Measurements from ENCODE around the gene AP4M1.

Gene AP4M1

DNA sequence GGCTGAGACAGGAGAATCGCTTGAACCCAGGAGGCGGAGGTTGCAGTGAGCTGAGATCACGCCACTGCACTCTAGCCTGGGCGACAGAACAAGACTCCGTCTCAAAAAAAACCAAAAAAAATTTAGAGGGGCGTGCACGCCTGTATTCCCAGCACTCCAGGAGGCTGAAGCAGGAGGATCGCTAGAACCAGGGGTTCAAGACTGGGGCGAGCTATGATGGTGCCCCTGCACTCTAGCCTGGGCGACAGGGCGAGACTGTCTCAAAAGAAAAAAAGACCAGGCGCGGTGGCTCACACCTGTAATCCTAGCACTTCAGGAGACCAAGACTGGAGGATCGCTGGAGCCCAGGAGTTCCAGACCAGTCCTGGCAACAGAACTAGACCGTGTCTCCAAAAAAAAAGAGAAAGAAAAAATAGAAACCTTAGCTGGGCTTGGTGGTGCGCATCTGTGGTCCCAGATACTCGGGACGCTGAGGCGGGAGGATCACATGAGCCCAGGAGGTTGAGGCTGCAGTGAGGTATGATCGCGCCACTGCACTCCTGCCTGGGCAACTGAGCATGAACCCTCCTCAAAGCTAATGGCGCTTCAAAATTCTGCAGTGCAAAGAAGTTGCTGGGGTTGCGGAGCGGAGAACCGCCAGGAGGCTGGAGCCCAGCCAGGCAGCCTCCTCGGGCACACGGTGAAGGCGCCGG is 24.9 kb downstream of the AP4M1 start (continued):
- TF ChIP-seq KLF16 (tag by site-specific recombination; IDR thresholded peaks at IDR 0.05) (no peak), SCRT1 (tag by site-specific recombination; IDR thresholded peaks at IDR 0.05; ENCODE audit: borderline replicate concordance) (0 out of 2 replicates have a peak, but pooled peaks have one; percentile 7), GLIS1 (tag by site-specific recombination; IDR thresholded peaks at IDR 0.05) (no peak), ZNF677 (tag by site-specific recombination; IDR thresholded peaks at IDR 0.05) (no peak), YY1 (tag by site-specific recombination; IDR thresholded peaks at IDR 0.05) (no peak; the same call in none of the 2 replicates), ZNF529 (tag by site-specific recombination; IDR thresholded peaks at IDR 0.05; ENCODE audit: insufficient replicate concordance) (no peak), ZNF624 (tag by site-specific recombination; IDR thresholded peaks at IDR 0.05) (no peak), ZNF214 (tag by site-specific recombination; IDR thresholded peaks at IDR 0.05; ENCODE audit: borderline replicate concordance) (no peak), ZNF2 (tag by site-specific recombination; IDR thresholded peaks at IDR 0.05) (no peak; the same call in 1 of the 2 replicates), SALL2 (tag by site-specific recombination; IDR thresholded peaks at IDR 0.05; ENCODE audit: borderline replicate concordance) (no peak), HOXA7 (CRISPR knock-in tag; IDR thresholded peaks at IDR 0.05; ENCODE audit: borderline replicate concordance) (no peak), ZNF23 (tag by site-specific recombination; IDR thresholded peaks at IDR 0.05; ENCODE audit: borderline replicate concordance) (no peak), ZNF350 (tag by site-specific recombination; IDR thresholded peaks at IDR 0.05) (no peak), MEIS1 (CRISPR knock-in tag; IDR thresholded peaks at IDR 0.05; ENCODE audit: borderline replicate concordance) (no peak), ZNF629 (tag by site-specific recombination; IDR thresholded peaks at IDR 0.05) (no peak), ZNF544 (tag by site-specific recombination; IDR thresholded peaks at IDR 0.05) (no peak), IKZF3 (tag by site-specific recombination; IDR thresholded peaks at IDR 0.05) (no peak), ZNF623 (tag by site-specific recombination; IDR thresholded peaks at IDR 0.05) (no peak), BCL11B (tag by site-specific recombination; IDR thresholded peaks at IDR 0.05; ENCODE audit: low read depth) (no peak), SP7 (tag by site-specific recombination; IDR thresholded peaks at IDR 0.05) (no peak)
- TF ChIP-seq, protein P1, sequence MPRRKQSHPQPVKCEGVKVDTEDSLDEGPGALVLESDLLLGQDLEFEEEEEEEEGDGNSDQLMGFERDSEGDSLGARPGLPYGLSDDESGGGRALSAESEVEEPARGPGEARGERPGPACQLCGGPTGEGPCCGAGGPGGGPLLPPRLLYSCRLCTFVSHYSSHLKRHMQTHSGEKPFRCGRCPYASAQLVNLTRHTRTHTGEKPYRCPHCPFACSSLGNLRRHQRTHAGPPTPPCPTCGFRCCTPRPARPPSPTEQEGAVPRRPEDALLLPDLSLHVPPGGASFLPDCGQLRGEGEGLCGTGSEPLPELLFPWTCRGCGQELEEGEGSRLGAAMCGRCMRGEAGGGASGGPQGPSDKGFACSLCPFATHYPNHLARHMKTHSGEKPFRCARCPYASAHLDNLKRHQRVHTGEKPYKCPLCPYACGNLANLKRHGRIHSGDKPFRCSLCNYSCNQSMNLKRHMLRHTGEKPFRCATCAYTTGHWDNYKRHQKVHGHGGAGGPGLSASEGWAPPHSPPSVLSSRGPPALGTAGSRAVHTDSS (tag by site-specific recombination; IDR thresholded peaks at IDR 0.05): no peak
- TF ChIP-seq, protein P2, sequence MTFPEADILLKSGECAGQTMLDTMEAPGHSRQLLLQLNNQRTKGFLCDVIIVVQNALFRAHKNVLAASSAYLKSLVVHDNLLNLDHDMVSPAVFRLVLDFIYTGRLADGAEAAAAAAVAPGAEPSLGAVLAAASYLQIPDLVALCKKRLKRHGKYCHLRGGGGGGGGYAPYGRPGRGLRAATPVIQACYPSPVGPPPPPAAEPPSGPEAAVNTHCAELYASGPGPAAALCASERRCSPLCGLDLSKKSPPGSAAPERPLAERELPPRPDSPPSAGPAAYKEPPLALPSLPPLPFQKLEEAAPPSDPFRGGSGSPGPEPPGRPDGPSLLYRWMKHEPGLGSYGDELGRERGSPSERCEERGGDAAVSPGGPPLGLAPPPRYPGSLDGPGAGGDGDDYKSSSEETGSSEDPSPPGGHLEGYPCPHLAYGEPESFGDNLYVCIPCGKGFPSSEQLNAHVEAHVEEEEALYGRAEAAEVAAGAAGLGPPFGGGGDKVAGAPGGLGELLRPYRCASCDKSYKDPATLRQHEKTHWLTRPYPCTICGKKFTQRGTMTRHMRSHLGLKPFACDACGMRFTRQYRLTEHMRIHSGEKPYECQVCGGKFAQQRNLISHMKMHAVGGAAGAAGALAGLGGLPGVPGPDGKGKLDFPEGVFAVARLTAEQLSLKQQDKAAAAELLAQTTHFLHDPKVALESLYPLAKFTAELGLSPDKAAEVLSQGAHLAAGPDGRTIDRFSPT (tag by site-specific recombination; IDR thresholded peaks at IDR 0.05): no peak
- TF ChIP-seq, protein P3, sequence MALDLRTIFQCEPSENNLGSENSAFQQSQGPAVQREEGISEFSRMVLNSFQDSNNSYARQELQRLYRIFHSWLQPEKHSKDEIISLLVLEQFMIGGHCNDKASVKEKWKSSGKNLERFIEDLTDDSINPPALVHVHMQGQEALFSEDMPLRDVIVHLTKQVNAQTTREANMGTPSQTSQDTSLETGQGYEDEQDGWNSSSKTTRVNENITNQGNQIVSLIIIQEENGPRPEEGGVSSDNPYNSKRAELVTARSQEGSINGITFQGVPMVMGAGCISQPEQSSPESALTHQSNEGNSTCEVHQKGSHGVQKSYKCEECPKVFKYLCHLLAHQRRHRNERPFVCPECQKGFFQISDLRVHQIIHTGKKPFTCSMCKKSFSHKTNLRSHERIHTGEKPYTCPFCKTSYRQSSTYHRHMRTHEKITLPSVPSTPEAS (tag by site-specific recombination; IDR thresholded peaks at IDR 0.05): no peak
- TF ChIP-seq, protein P4, sequence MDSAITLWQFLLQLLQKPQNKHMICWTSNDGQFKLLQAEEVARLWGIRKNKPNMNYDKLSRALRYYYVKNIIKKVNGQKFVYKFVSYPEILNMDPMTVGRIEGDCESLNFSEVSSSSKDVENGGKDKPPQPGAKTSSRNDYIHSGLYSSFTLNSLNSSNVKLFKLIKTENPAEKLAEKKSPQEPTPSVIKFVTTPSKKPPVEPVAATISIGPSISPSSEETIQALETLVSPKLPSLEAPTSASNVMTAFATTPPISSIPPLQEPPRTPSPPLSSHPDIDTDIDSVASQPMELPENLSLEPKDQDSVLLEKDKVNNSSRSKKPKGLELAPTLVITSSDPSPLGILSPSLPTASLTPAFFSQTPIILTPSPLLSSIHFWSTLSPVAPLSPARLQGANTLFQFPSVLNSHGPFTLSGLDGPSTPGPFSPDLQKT (IDR thresholded peaks at IDR 0.05; ENCODE audit: borderline replicate concordance, low read depth, low read length): no peak
- TF ChIP-seq, protein P5, sequence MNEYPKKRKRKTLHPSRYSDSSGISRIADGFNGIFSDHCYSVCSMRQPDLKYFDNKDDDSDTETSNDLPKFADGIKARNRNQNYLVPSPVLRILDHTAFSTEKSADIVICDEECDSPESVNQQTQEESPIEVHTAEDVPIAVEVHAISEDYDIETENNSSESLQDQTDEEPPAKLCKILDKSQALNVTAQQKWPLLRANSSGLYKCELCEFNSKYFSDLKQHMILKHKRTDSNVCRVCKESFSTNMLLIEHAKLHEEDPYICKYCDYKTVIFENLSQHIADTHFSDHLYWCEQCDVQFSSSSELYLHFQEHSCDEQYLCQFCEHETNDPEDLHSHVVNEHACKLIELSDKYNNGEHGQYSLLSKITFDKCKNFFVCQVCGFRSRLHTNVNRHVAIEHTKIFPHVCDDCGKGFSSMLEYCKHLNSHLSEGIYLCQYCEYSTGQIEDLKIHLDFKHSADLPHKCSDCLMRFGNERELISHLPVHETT (tag by site-specific recombination; IDR thresholded peaks at IDR 0.05): no peak
- TF ChIP-seq, protein P6, sequence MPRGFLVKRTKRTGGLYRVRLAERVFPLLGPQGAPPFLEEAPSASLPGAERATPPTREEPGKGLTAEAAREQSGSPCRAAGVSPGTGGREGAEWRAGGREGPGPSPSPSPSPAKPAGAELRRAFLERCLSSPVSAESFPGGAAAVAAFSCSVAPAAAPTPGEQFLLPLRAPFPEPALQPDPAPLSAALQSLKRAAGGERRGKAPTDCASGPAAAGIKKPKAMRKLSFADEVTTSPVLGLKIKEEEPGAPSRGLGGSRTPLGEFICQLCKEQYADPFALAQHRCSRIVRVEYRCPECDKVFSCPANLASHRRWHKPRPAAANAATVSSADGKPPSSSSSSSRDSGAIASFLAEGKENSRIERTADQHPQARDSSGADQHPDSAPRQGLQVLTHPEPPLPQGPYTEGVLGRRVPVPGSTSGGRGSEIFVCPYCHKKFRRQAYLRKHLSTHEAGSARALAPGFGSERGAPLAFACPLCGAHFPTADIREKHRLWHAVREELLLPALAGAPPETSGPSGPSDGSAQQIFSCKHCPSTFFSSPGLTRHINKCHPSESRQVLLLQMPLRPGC (tag by site-specific recombination; IDR thresholded peaks at IDR 0.05): no peak
- TF ChIP-seq, protein P7, sequence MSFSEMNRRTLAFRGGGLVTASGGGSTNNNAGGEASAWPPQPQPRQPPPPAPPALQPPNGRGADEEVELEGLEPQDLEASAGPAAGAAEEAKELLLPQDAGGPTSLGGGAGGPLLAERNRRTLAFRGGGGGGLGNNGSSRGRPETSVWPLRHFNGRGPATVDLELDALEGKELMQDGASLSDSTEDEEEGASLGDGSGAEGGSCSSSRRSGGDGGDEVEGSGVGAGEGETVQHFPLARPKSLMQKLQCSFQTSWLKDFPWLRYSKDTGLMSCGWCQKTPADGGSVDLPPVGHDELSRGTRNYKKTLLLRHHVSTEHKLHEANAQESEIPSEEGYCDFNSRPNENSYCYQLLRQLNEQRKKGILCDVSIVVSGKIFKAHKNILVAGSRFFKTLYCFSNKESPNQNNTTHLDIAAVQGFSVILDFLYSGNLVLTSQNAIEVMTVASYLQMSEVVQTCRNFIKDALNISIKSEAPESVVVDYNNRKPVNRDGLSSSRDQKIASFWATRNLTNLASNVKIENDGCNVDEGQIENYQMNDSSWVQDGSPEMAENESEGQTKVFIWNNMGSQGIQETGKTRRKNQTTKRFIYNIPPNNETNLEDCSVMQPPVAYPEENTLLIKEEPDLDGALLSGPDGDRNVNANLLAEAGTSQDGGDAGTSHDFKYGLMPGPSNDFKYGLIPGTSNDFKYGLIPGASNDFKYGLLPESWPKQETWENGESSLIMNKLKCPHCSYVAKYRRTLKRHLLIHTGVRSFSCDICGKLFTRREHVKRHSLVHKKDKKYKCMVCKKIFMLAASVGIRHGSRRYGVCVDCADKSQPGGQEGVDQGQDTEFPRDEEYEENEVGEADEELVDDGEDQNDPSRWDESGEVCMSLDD (tag by site-specific recombination; IDR thresholded peaks at IDR 0.05): no peak
